T-cell (primary cell): ENCODE data around the gene ITGA5. TPM values are rescaled to one million over a fixed set of nuclear protein-coding genes. Genes with fewer than 3 reads are reported as not detected.

Experiments
- ATAC-seq, 4 experiments: fragments of 200-7000 bp in 3 of 4; fragments of 150-1000 bp in 1 of 4; cut with Tn5 transposase; replicated peaks in 1 of 4; 1 replicate in 3 of 4; 2 replicates in 1 of 4; pipeline ENCODE4 v1.10.0; 2021; ENCODE audit warnings: moderate library complexity in 3 of 4, mild to moderate bottlenecking in 2 of 4, moderate number of reproducible peaks in 1 of 4
- CTCF ChIA-PET, 2 donors: fragments of 300-600 bp; sonication (Branson Sonifier 250); formaldehyde crosslinking; loops; one replicate each; lab custom pipeline; 2022; ENCODE audit warnings: antibody characterized with exemption in 2 of 2; lab: Charles Lee
- POLR2A ChIA-PET, 2 donors: fragments of 300-600 bp; sonication (Branson Sonifier 250); formaldehyde crosslinking; loops; one replicate each; lab custom pipeline; 2022; ENCODE audit warnings: antibody characterized with exemption in 2 of 2; lab: Charles Lee
- DNase-seq, 35 experiments: peaks; one replicate each; pipeline versions ENCODE4 v3.0.0 to v3.0.0-alpha.2; 2013 to 2023
- H3K27ac ChIP-seq: one replicate; pipeline ENCODE4 v1.5.1; 2013; ENCODE audit warnings: low read length
- H3K27me3 ChIP-seq, 2 experiments: replicated peaks in 1 of 2; 1 replicate in 1 of 2; 2 replicates in 1 of 2; pipeline versions ENCODE4 v1.6.1 to v1.7.0; 2013; ENCODE audit warnings: low read length in 1 of 2, mixed read lengths in 1 of 2; ENCODE audit not compliant: control insufficient read depth in 2 of 2, insufficient read depth in 2 of 2; ENCODE audit errors: extremely low read depth in 1 of 2
- H3K36me3 ChIP-seq, 2 donors: 1 replicate in 1 of 2; 2 replicates in 1 of 2; pipeline versions ENCODE4 v1.6.1 to v1.7.0; 2013; ENCODE audit warnings: low read length in 1 of 2; ENCODE audit not compliant: control insufficient read depth in 2 of 2, insufficient read depth in 1 of 2; ENCODE audit errors: extremely low read depth in 1 of 2
- H3K4me1 ChIP-seq, 2 experiments: 1 replicate in 1 of 2; 2 replicates in 1 of 2; pipeline versions ENCODE4 v1.6.1 to v1.7.0; 2013; ENCODE audit warnings: low read length in 2 of 2, mixed read lengths in 1 of 2; ENCODE audit not compliant: insufficient read depth in 2 of 2, control insufficient read depth in 1 of 2; ENCODE audit errors: extremely low read depth in 1 of 2
- H3K4me3 ChIP-seq, 2 donors: 1 replicate in 1 of 2; 2 replicates in 1 of 2; pipeline versions ENCODE4 v1.5.1 to v1.7.0; 2013; ENCODE audit warnings: mild to moderate bottlenecking in 2 of 2, low read length in 1 of 2, moderate library complexity in 1 of 2; ENCODE audit not compliant: control insufficient read depth in 1 of 2; ENCODE audit errors: extremely low read depth in 1 of 2
- H3K9me3 ChIP-seq: 2 replicates; pipeline ENCODE4 v1.7.0; 2013
- H3K27ac Mint-ChIP-seq, 2 donors: one replicate each; pipeline ENCODE4 v1.8.0; 2020 to 2021; ENCODE audit warnings: mild to moderate bottlenecking in 2 of 2, mixed read lengths in 2 of 2
- H3K27me3 Mint-ChIP-seq, 2 donors: one replicate each; pipeline ENCODE4 v1.8.0; 2021 to 2022; ENCODE audit warnings: mixed read lengths in 2 of 2
- H3K36me3 Mint-ChIP-seq: one replicate; pipeline ENCODE4 v1.8.0; 2021; ENCODE audit warnings: mixed read lengths
- H3K4me1 Mint-ChIP-seq, 3 donors: one replicate each; pipeline ENCODE4 v1.8.0; 2020 to 2022; ENCODE audit warnings: mixed read lengths in 3 of 3, mild to moderate bottlenecking in 1 of 3
- H3K4me3 Mint-ChIP-seq, 3 donors: one replicate each; pipeline ENCODE4 v1.8.0; 2020 to 2022; ENCODE audit warnings: mild to moderate bottlenecking in 3 of 3, mixed read lengths in 3 of 3, moderate library complexity in 3 of 3
- H3K9me3 Mint-ChIP-seq, 3 donors: one replicate each; pipeline ENCODE4 v1.8.0; 2020 to 2022; ENCODE audit warnings: mixed read lengths in 3 of 3
- WGBS: methylation state at CpG from one replicate; pipeline ENCODE4 v1.1.5; 2013; ENCODE audit warnings: missing lambda C conversion rate; ENCODE audit not compliant: insufficient coverage; 5-methylcytosine and 5-hydroxymethylcytosine counted together
- total RNA-seq, 35 experiments: library from RNA in 6 of 35; stranded (reverse) in 6 of 35; fragments of 120-200 nt in 1 of 35; gene quantifications; one replicate each; pipeline versions ENCODE4 v1.2.1 to v1.2.4 and lab custom pipeline; 2013 to 2026

Gene ITGA5
- total RNA-seq, 5 donors from 2014 or later (not counting 1 experiment from before 2014, with no cell fraction given) = 58.6 to 183 (median 169) TPM

DNA sequence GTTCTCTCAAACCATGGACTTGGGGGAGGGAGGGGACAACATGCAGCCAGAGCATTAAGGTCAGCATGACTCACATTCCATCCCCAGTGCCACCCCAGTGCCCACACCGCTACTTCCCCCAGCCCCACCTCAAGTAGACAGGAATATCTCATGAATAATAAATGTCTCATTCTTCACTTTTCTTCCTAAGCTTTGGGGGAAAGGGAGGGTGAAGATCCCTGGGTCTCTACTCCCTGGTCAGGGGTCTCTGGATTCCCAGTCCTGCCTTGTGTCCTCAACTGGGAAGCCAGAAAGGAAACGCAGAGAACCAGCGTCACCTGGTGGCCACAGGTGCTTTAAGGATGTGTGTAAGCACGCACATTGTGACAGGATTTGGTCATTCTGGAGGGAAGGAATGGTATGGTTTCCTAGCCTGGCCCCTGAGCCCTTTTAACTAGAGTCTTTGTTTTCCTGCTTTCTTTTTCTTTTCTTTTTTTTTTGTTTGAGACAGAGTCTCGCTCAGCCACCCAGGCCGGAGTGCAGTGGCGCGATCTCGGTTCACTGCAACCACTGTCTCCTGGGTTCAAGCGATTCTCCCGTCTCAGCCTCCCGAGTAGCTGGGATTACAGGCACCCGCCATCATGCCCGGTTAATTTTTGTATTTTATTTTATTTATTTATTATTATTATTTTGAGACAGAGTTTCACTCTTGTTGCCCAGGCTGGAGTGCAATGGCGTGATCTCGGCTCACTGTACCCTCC, 58.2 kb downstream of the ITGA5 start:
- DNase-seq = peak in 18 of 35 experiments; percentile 24 to 71 (median 46)
- ATAC-seq = no peak
- H3K36me3 Mint-ChIP-seq = no peaks in the 10 kb centered on the region
- no peaks in the 10 kb centered on the region for H3K9me3 ChIP-seq
- H3K27ac Mint-ChIP-seq = peak overlapping the region; percentile 39 to 77
- no peaks in the 10 kb centered on the region for H3K27me3 Mint-ChIP-seq
- no peaks in the 10 kb centered on the region for H3K9me3 Mint-ChIP-seq
- H3K4me3 ChIP-seq = no peak overlapping the region
- no peaks in the 10 kb centered on the region for H3K36me3 ChIP-seq
- H3K27me3 ChIP-seq = peaks cover 0 to 3% of the 10 kb centered on the region in 2 experiments
- H3K4me1 ChIP-seq = peaks cover 18 to 34% of the 10 kb centered on the region in 2 experiments
- 40% methylated on average over 1 of the region's 16 CpGs for WGBS
- H3K4me3 Mint-ChIP-seq = peak overlapping the region; percentile 26 to 43 (median 31)
- no peak overlapping the region for H3K27ac ChIP-seq
- POLR2A ChIA-PET = interaction anchor here in 1 of 2 donors (0.6 kb wide), 1 partner anchor 869 kb away, joined by 3 read pairs; no protein-coding TSS in a partner anchor
- H3K4me1 Mint-ChIP-seq = peaks cover 18 to 29% (median 22%) of the 10 kb centered on the region in 3 donors
- CTCF ChIA-PET = interaction anchor here (0.6 to 2.6 kb wide), 7 partner anchors 10 to 109 kb away, joined by 3 to 55 read pairs (median 4); partner anchors contain the start of gene COPZ1 (in 1 of the 2)

DNA sequence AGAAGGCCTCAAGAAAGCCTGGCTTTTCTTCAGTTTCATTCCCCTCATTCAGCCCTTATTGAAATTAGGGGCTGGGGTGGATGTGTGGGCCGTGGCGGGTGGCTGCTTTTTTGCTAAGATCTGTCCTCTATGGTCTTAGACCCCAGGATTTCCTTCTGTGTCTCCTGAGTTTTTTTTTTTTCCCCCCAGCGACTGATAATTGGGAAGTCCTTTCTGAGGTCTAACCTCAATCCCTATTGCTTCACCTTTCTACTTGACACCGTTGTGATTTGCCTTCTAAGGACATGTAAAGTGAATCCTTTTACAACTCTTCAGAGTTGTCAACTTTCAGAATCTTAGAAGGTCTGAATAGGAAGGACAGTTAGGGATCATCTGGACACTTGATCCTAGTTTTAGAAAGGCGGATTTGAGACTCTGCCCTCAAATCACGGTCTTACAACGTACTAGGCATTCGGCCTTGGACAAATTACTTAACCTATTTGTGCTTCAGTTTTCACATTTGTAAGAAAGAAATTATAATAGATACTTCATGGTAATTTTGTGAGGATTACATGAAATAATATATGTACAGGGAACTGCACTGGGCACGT, 59.2 kb downstream of the ITGA5 start:
- H3K4me1 ChIP-seq = peaks cover 18 to 34% of the 10 kb centered on the region in 2 experiments
- H3K27me3 ChIP-seq = peaks cover 0 to 3% of the 10 kb centered on the region in 2 experiments
- WGBS = no CpG with 5 or more reads among the region's 9 CpGs
- no peaks in the 10 kb centered on the region for H3K27me3 Mint-ChIP-seq
- ChIA-PET POLR2A (interaction anchor here (1.0 to 1.7 kb wide), 3 partner anchors 9 to 79 kb away, joined by 5 to 16 read pairs (median 15); partner anchors contain the start of genes CBX5 (in 1 of the 2), COPZ1 (in 1 of the 2) and HNRNPA1 (in 1 of the 2)), CTCF (interaction anchor here (0.6 to 3.1 kb wide), 15 partner anchors 9 to 108 kb away, joined by 3 to 55 read pairs (median 6); partner anchors contain the start of genes COPZ1 (in 2 of the 2), CBX5 (in 1 of the 2) and HNRNPA1 (in 1 of the 2))
- peaks cover 17 to 28% (median 21%) of the 10 kb centered on the region in 3 donors for H3K4me1 Mint-ChIP-seq
- no peaks in the 10 kb centered on the region for H3K36me3 ChIP-seq
- H3K9me3 ChIP-seq = no peaks in the 10 kb centered on the region
- H3K4me3 ChIP-seq = peak overlapping the region; percentile 48 to 84
- no peak overlapping the region for H3K4me3 Mint-ChIP-seq
- no peak for DNase-seq
- H3K36me3 Mint-ChIP-seq = no peaks in the 10 kb centered on the region
- no peaks in the 10 kb centered on the region for H3K9me3 Mint-ChIP-seq
- peak overlapping the region; percentile 77 for H3K27ac ChIP-seq
- peak overlapping the region in 1 of 2 donors; percentile 39 for H3K27ac Mint-ChIP-seq
- no peak for ATAC-seq

DNA sequence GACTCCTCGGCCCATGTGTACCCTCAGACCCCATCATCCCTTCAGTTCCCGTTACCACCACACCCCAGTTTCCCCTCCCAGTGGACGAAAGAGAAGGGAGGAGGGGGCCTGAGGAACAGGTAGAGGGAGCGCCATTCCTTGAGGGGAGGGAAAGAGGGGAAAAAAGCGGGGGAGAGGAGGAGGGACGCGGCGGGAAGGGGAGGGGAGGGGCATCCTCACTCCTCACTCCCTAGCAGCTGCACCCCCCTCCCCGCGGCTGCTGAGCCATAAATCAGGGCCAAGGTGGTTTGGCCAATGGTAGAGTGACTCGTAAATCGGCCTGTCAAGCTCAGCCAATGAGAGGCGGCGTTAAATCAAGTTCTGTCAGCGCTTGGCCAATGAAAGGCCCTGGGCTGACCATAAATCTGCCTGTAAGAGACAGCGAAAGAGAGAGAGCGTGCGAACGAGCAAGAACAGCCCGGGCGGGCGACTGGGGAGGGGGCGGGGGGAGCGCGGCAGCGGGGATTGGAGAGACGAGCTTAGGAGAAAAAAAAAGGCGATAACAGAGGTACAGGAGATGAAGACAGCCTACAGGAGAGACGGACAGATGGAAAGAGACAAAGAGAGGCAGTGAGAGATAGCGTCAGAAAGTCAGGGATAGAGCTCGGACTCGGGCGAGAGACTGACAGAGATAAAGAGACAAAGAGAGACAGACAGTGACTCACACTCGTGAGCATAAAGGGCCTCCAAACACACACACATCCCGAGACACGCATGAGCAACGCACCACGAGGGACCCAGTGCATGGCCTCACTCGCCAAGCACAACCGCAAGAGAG, 59.9 kb downstream of the ITGA5 start:
- 0% methylated on average over 23 of the region's 40 CpGs for WGBS
- Mint-ChIP-seq H3K4me3 (no peak overlapping the region), H3K27ac (no peak overlapping the region), H3K4me1 (peaks cover 10 to 21% (median 14%) of the 10 kb centered on the region in 3 donors), H3K27me3 (no peaks in the 10 kb centered on the region), H3K36me3 (no peaks in the 10 kb centered on the region), H3K9me3 (no peaks in the 10 kb centered on the region)
- ChIA-PET POLR2A (interaction anchor here (0.6 to 1.7 kb wide), 5 partner anchors 9 to 79 kb away, joined by 4 to 16 read pairs (median 7); partner anchors contain the start of genes COPZ1 (in 2 of the 2), CBX5 (in 1 of the 2) and HNRNPA1 (in 1 of the 2)), CTCF (interaction anchor here (0.6 to 3.1 kb wide), 16 partner anchors 9 to 107 kb away, joined by 3 to 55 read pairs (median 6); partner anchors contain the start of genes CBX5 (in 1 of the 2), COPZ1 (in 1 of the 2) and HNRNPA1 (in 1 of the 2))
- Histone ChIP-seq H3K9me3 (no peaks in the 10 kb centered on the region), H3K4me1 (peaks cover 15 to 29% of the 10 kb centered on the region in 2 experiments), H3K36me3 (no peaks in the 10 kb centered on the region), H3K27me3 (peaks cover 0 to 3% of the 10 kb centered on the region in 2 experiments), H3K4me3 (peak overlapping the region; percentile 83 to 84), H3K27ac (peak overlapping the region; percentile 77)
- ATAC-seq (peak; percentile 95 to 96 (median 95)), DNase-seq (peak; percentile 77 to 98 (median 94))

DNA sequence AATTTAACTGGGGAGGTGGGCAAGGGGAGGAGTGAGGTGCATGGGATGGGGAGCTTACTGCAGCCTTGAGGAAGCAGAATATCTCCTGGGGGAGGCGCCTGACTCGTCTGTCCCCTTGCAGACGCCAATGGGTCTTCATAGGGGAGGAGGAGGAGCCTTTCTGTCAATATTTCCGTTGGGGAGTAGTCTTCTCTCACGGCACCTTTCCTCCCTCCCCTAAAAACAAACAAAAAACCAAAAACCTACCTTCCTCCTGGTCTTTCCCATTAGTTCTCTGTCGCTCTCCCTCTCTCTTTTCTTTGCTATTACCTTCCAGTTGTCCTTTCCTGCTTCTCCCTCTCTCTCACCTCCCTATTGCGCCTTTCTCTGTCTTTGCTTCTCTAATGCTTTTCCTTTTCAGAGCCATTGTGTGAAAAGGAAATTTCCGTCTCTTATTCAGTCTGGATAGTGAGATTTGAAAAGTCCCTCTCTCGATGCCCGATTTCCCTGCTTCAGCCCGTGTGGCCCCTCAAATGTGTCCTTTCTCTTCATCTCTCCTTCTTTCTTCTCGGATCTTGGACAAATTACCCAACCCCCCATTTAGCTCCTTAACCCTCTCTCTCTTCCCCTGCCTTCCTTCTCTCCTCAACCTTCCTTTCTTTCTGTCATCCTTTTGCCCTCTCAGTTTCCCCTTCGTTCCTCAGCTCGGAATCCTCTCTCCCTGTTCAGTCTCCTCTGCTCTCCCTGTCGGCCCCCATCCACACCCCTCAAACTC, 60.7 kb downstream of the ITGA5 start:
- peak overlapping the region; percentile 83 to 84 for H3K4me3 ChIP-seq
- peaks cover 9 to 22% of the 10 kb centered on the region in 2 experiments for H3K4me1 ChIP-seq
- Mint-ChIP-seq H3K4me1 (peaks cover 4 to 13% (median 7%) of the 10 kb centered on the region in 3 donors), H3K27me3 (no peaks in the 10 kb centered on the region), H3K9me3 (no peaks in the 10 kb centered on the region), H3K4me3 (no peak overlapping the region), H3K36me3 (no peaks in the 10 kb centered on the region), H3K27ac (no peak overlapping the region)
- ChIA-PET POLR2A (interaction anchor here (0.6 to 1.7 kb wide), 5 partner anchors 23 to 1091 kb away, joined by 4 to 16 read pairs (median 7); partner anchors contain the start of genes COPZ1 (in 2 of the 2), CBX5 (in 1 of the 2) and HNRNPA1 (in 1 of the 2)), CTCF (interaction anchor here (0.6 to 3.1 kb wide), 14 partner anchors 10 to 107 kb away, joined by 3 to 55 read pairs (median 6); partner anchors contain the start of genes COPZ1 (in 2 of the 2), CBX5 (in 1 of the 2) and HNRNPA1 (in 1 of the 2))
- peak in 3 of 35 experiments; percentile 17 to 67 (median 39) for DNase-seq
- no peaks in the 10 kb centered on the region for H3K36me3 ChIP-seq
- no peaks in the 10 kb centered on the region for H3K9me3 ChIP-seq
- peaks cover 0 to 3% of the 10 kb centered on the region in 2 experiments for H3K27me3 ChIP-seq
- ATAC-seq = peak in 3 of 4 experiments; percentile 17 to 31 (median 23)
- WGBS = 2% methylated on average over 7 of the region's 15 CpGs
- peak overlapping the region; percentile 77 for H3K27ac ChIP-seq

DNA sequence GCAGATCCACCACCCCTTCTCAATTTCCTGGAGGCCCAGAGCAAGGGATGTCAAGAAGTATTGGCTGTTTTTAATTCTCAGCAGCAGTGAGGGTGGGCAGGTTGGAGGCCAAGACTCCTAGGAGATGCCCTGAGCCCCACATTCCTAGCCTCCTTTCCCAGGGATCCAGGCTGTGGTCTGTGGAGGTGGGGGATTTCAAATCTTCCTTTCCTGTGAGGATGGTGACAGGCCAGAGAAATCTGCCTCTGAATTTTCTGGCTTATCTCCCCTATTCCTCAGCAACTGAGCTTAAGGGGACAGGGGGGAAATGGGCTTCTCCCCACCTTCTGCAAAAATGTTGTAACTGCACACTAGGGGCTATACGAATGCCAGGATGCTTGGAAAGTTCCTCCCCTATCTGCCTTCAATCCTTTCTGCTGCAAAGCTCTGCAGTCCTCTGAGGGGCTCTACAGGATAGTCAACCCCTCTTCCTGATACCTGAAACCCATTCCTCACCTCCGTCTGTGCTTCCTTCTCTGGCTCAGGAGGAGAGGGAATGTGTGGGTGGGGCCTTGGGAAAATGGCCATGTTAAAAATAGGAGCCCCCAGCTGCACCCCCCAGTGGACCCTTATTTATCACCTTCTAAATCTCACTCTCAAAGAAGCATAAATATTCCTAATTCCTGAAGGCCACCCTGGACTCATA, 61.4 kb downstream of the ITGA5 start:
- H3K9me3 Mint-ChIP-seq = no peaks in the 10 kb centered on the region
- 100% methylated on average over 1 of the region's 2 CpGs for WGBS
- Histone ChIP-seq H3K27me3 (no peaks in the 10 kb centered on the region), H3K4me3 (peak overlapping the region; percentile 83 to 84), H3K27ac (peak overlapping the region; percentile 77), H3K9me3 (no peaks in the 10 kb centered on the region), H3K4me1 (peaks cover 6 to 22% of the 10 kb centered on the region in 2 experiments), H3K36me3 (no peaks in the 10 kb centered on the region)
- DNase-seq (no peak), ATAC-seq (no peak)
- no peak overlapping the region for H3K4me3 Mint-ChIP-seq
- H3K36me3 Mint-ChIP-seq = no peaks in the 10 kb centered on the region
- H3K27me3 Mint-ChIP-seq = no peaks in the 10 kb centered on the region
- CTCF ChIA-PET = interaction anchor here (0.6 to 3.1 kb wide), 5 partner anchors 11 to 106 kb away, joined by 3 to 21 read pairs (median 3); partner anchors contain the start of gene COPZ1 (in 2 of the 2)
- peak overlapping the region in 1 of 2 donors; percentile 48 for H3K27ac Mint-ChIP-seq
- peaks cover 4 to 13% (median 7%) of the 10 kb centered on the region in 3 donors for H3K4me1 Mint-ChIP-seq
- POLR2A ChIA-PET = interaction anchor here in 1 of 2 donors (0.7 kb wide), 1 partner anchor 1090 kb away, joined by 4 read pairs; no protein-coding TSS in a partner anchor
